HG03159 (cell line): ENCODE measurements around the gene RNF135.
"Not testable (repeated sequence)": the region's sequence is repeated elsewhere in the genome, so short reads cannot be mapped to it uniquely, and the experiment has no call there.

Experiments used
- ATAC-seq: cut with Tn5 transposase; IDR thresholded peaks from one replicate; pipeline ENCODE4 v1.9.1; 2021; ENCODE audit warnings: mild to moderate bottlenecking, moderate library complexity; ENCODE audit not compliant: unreplicated experiment

Gene RNF135

GRCh38 chr17:30997270-30997669, 26.4 kb downstream of the RNF135 start:
- no peak for ATAC-seq

- no peak for ATAC-seq
Measured at GRCh38 chr17:30997842-30998241, 27.0 kb downstream of the RNF135 start.

- ATAC-seq, result no peak
Measured at GRCh38 chr17:31002047-31002446, 31.2 kb downstream of the RNF135 start.

GRCh38 chr17:31003225-31003866, 32.5 kb downstream of the RNF135 start:
- ATAC-seq, result no peak

GRCh38 chr17:31004160-31004559, 33.3 kb downstream of the RNF135 start:
- ATAC-seq, result no peak

- ATAC-seq, result no peak
Measured at GRCh38 chr17:31007695-31008373, 37.0 kb downstream of the RNF135 start.

GRCh38 chr17:31008374-31009041, 37.7 kb downstream of the RNF135 start:
- no peak for ATAC-seq

- not testable (repeated sequence) for ATAC-seq
Measured at GRCh38 chr17:31009042-31009702, 38.3 kb downstream of the RNF135 start.

GRCh38 chr17:31010014-31010413, 39.2 kb downstream of the RNF135 start:
- ATAC-seq, result not testable (repeated sequence)

- no peak for ATAC-seq
Measured at GRCh38 chr17:31013844-31014243, 43.0 kb downstream of the RNF135 start.

GRCh38 chr17:31015639-31016038, 44.8 kb downstream of the RNF135 start:
- ATAC-seq, result no peak

GRCh38 chr17:31019004-31019403, 48.2 kb downstream of the RNF135 start:
- no peak for ATAC-seq

GRCh38 chr17:31023171-31023570, 52.3 kb downstream of the RNF135 start:
- ATAC-seq, result not testable (repeated sequence)

- ATAC-seq, result no peak
Measured at GRCh38 chr17:31031841-31032240, 61.0 kb downstream of the RNF135 start.

GRCh38 chr17:31035611-31036010, 64.8 kb downstream of the RNF135 start:
- not testable (repeated sequence) for ATAC-seq

GRCh38 chr17:31040837-31041236, 70.0 kb downstream of the RNF135 start:
- not testable (repeated sequence) for ATAC-seq

- ATAC-seq, result not testable (repeated sequence)
Measured at GRCh38 chr17:31042378-31042777, 71.5 kb downstream of the RNF135 start.

GRCh38 chr17:31046856-31047425, 76.1 kb downstream of the RNF135 start:
- ATAC-seq, result not testable (repeated sequence)

GRCh38 chr17:31048142-31048541, 77.3 kb downstream of the RNF135 start:
- ATAC-seq, result no peak

GRCh38 chr17:31048780-31049179, 77.9 kb downstream of the RNF135 start:
- ATAC-seq, result no peak
